Hepatocyte (in vitro differentiated cells): ENCODE data around the gene GDPD5. TPM values are rescaled to one million over a fixed set of nuclear protein-coding genes. Genes with fewer than 3 reads are reported as not detected.

ENCODE experiments used
- DNase-seq: peaks from one replicate; pipeline ENCODE4 v3.0.0-alpha.2; 2016; ENCODE audit warnings: low spot score
- H2AFZ ChIP-seq: fragments of 200-600 bp; sonication (generic); 2 replicates; pipeline ENCODE4 v1.6.0; 2016; ENCODE audit warnings: antibody characterized with exemption, mild to moderate bottlenecking
- H3K27ac ChIP-seq: fragments of 200-600 bp; sonication (generic); 2 replicates; pipeline ENCODE4 v1.5.1; 2016; ENCODE audit warnings: mild to moderate bottlenecking
- H3K27me3 ChIP-seq: fragments of 200-600 bp; sonication (generic); 2 replicates; pipeline ENCODE4 v1.6.1; 2016
- H3K36me3 ChIP-seq: fragments of 200-600 bp; sonication (generic); replicated peaks from 2 replicates; pipeline ENCODE4 v1.5.1; 2016; ENCODE audit warnings: low read depth; ENCODE audit not compliant: insufficient read depth
- H3K4me1 ChIP-seq: fragments of 200-600 bp; sonication (generic); 2 replicates; pipeline ENCODE4 v1.5.1; 2016; ENCODE audit warnings: mild to moderate bottlenecking, moderate library complexity; ENCODE audit not compliant: insufficient read depth
- H3K4me2 ChIP-seq: fragments of 200-600 bp; sonication (generic); 2 replicates; pipeline ENCODE4 v1.6.0; 2016
- H3K4me3 ChIP-seq: fragments of 200-600 bp; sonication (generic); 2 replicates; pipeline ENCODE4 v1.5.1; 2016; ENCODE audit warnings: mild to moderate bottlenecking
- H3K79me2 ChIP-seq: fragments of 200-600 bp; sonication (generic); 2 replicates; pipeline ENCODE4 v1.6.0; 2017; ENCODE audit warnings: mild to moderate bottlenecking
- H3K9me2 ChIP-seq: fragments of 200-600 bp; sonication (generic); replicated peaks from 2 replicates; pipeline ENCODE4 v1.6.0; 2017; ENCODE audit warnings: mild to moderate bottlenecking; ENCODE audit not compliant: insufficient read depth
- H3K9me3 ChIP-seq: fragments of 200-600 bp; sonication (generic); 2 replicates; pipeline ENCODE4 v1.5.1; 2016; ENCODE audit warnings: low read depth, mild to moderate bottlenecking
- H4K20me1 ChIP-seq: fragments of 200-600 bp; sonication (generic); 2 replicates; pipeline ENCODE4 v1.6.0; 2016; ENCODE audit warnings: mild to moderate bottlenecking; ENCODE audit not compliant: insufficient read depth, poor library complexity, severe bottlenecking
- EZH2 ChIP-seq: fragments of 200-600 bp; sonication (generic); IDR thresholded peaks from 2 replicates; pipeline ENCODE4 v1.6.1; 2016; ENCODE audit warnings: antibody characterized with exemption, mild to moderate bottlenecking, borderline replicate concordance
- EZH2phosphoT487 ChIP-seq: fragments of 200-600 bp; sonication (generic); IDR thresholded peaks from one replicate; pipeline ENCODE4 v1.6.1; 2018; ENCODE audit warnings: antibody characterized with exemption, mild to moderate bottlenecking, low read depth, moderate library complexity; ENCODE audit not compliant: unreplicated experiment, severe bottlenecking
- WGBS: methylation state at CpG from one replicate; pipeline ENCODE4 v1.1.6; 2016; ENCODE audit warnings: low lambda C conversion rate; ENCODE audit errors: missing lambda C conversion rate; 5-methylcytosine and 5-hydroxymethylcytosine counted together
- polyA plus RNA-seq: library from polyadenylated mRNA; unstranded; fragments of >200 nt; fragmentation: Nextera tagmentation; extraction: Ambion mirVana; gene quantifications from 2 replicates; pipeline ENCODE4 v1.2.1, GENCODE V29; 2016
- total RNA-seq: library from RNA; depleted of rRNA; stranded (reverse); fragments of >200 nt; gene quantifications from 2 replicates; pipeline ENCODE4 v1.2.3, GENCODE V29; 2014
- TF ChIP-seq, protein P1 (sequence below): fragments of 200-600 bp; sonication (generic); IDR thresholded peaks from 2 replicates; pipeline ENCODE4 v1.5.1; 2016; ENCODE audit warnings: antibody characterized with exemption, mild to moderate bottlenecking; ENCODE audit not compliant: poor library complexity

Gene GDPD5
- total and polyA plus RNA-seq, 2 experiments from 2014 or later: 5.2 to 8.9 TPM

- Histone ChIP-seq H3K4me1 (no peaks in the 10 kb centered on the region), H3K27ac (no peak overlapping the region), H3K9me3 (no peaks in the 10 kb centered on the region), H3K4me2 (no peak overlapping the region), H3K9me2 (no peaks in the 10 kb centered on the region), H3K36me3 (no peaks in the 10 kb centered on the region), H4K20me1 (no peaks in the 10 kb centered on the region), H3K79me2 (no peaks in the 10 kb centered on the region), H2AFZ (no peak overlapping the region), H3K4me3 (no peak overlapping the region), H3K27me3 (no peaks in the 10 kb centered on the region)
- TF ChIP-seq EZH2: no peak
- TF ChIP-seq, protein P1, sequence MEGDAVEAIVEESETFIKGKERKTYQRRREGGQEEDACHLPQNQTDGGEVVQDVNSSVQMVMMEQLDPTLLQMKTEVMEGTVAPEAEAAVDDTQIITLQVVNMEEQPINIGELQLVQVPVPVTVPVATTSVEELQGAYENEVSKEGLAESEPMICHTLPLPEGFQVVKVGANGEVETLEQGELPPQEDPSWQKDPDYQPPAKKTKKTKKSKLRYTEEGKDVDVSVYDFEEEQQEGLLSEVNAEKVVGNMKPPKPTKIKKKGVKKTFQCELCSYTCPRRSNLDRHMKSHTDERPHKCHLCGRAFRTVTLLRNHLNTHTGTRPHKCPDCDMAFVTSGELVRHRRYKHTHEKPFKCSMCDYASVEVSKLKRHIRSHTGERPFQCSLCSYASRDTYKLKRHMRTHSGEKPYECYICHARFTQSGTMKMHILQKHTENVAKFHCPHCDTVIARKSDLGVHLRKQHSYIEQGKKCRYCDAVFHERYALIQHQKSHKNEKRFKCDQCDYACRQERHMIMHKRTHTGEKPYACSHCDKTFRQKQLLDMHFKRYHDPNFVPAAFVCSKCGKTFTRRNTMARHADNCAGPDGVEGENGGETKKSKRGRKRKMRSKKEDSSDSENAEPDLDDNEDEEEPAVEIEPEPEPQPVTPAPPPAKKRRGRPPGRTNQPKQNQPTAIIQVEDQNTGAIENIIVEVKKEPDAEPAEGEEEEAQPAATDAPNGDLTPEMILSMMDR: peak; percentile 45
- TF ChIP-seq EZH2phosphoT487: no peak
- 74% methylated on average over 42 of the region's 46 CpGs for WGBS
- no peak for DNase-seq
These were observed 74.6 kb downstream of the GDPD5 start for GRCh38 chr11:75450826-75451821.

GRCh38 chr11:75450236-75450635 lies 75.5 kb downstream of the GDPD5 start:
- 80% methylated on average over 7 of the region's 7 CpGs for WGBS
- Histone ChIP-seq H3K79me2 (no peaks in the 10 kb centered on the region), H4K20me1 (no peaks in the 10 kb centered on the region), H3K9me2 (no peaks in the 10 kb centered on the region), H3K27ac (no peak overlapping the region), H3K9me3 (no peaks in the 10 kb centered on the region), H3K4me2 (no peak overlapping the region), H2AFZ (no peak overlapping the region), H3K36me3 (no peaks in the 10 kb centered on the region), H3K4me3 (no peak overlapping the region), H3K27me3 (no peaks in the 10 kb centered on the region), H3K4me1 (no peaks in the 10 kb centered on the region)
- TF ChIP-seq, protein P1: no peak
- no peak for TF ChIP-seq EZH2phosphoT487
- no peak for TF ChIP-seq EZH2
- no peak for DNase-seq

DNA sequence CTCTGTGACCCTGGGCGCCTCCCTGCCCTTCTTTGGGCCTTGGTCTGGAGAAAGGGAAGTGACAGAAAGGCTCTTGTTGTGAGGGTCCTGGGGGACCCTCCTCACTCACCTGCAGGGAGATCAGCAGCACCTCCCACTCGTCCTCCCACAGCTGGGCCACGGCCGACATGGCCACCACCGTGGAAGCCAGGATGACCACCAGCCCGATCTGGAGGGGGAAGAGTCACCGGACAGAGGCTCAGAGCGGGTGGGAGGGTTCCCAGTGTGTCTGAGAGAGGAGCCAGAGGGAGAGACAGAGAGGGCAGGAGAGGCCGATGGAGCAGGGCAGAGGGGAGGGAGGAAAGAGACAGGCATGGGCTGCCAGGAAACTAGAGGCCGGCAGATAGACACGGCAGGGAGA lies 76.0 kb downstream of the GDPD5 start:
- no peaks in the 10 kb centered on the region for H3K36me3 ChIP-seq
- 90% methylated on average over 10 of the region's 11 CpGs for WGBS
- TF ChIP-seq EZH2: no peak
- TF ChIP-seq, protein P1: no peak
- TF ChIP-seq EZH2phosphoT487: no peak

More for the DNA sequence above, 76.0 kb downstream of the GDPD5 start:
- Histone ChIP-seq H3K9me3 (no peaks in the 10 kb centered on the region), H4K20me1 (no peaks in the 10 kb centered on the region), H3K9me2 (no peaks in the 10 kb centered on the region), H3K4me1 (no peaks in the 10 kb centered on the region), H3K4me3 (no peak overlapping the region), H3K27ac (no peak overlapping the region), H3K27me3 (no peaks in the 10 kb centered on the region), H2AFZ (no peak overlapping the region), H3K79me2 (no peaks in the 10 kb centered on the region), H3K4me2 (no peak overlapping the region)
- no peak for DNase-seq
